Thymus (tissue), 11 donors: ENCODE data around the gene EEA1. TPM values are rescaled to one million over a fixed set of nuclear protein-coding genes. Genes with fewer than 3 reads are reported as not detected.

Source experiments
- DNase-seq, 9 donors: peaks; one replicate each; pipeline ENCODE4 v3.0.0-alpha.2; 2013; ENCODE audit warnings: low spot score in 9 of 9, low read depth in 6 of 9, missing footprints in 1 of 9
- H3K27ac ChIP-seq, 2 donors: one replicate each; pipeline ENCODE4 v1.5.1; 2013; ENCODE audit warnings: control low read depth in 1 of 2, low read depth in 1 of 2, low read length in 1 of 2, mild to moderate bottlenecking in 1 of 2, moderate library complexity in 1 of 2
- H3K27me3 ChIP-seq, 2 donors: one replicate each; pipeline ENCODE4 v1.5.1; 2013; ENCODE audit warnings: low read length in 1 of 2; ENCODE audit not compliant: control insufficient read depth in 2 of 2, insufficient read depth in 1 of 2
- H3K36me3 ChIP-seq, 2 donors: one replicate each; pipeline ENCODE4 v1.5.1; 2013; ENCODE audit warnings: low read length in 1 of 2, mild to moderate bottlenecking in 1 of 2, moderate library complexity in 1 of 2; ENCODE audit not compliant: control insufficient read depth in 2 of 2, insufficient read depth in 2 of 2
- H3K4me1 ChIP-seq, 2 donors: one replicate each; pipeline ENCODE4 v1.5.1; 2013; ENCODE audit warnings: low read length in 2 of 2; ENCODE audit not compliant: control insufficient read depth in 2 of 2, insufficient read depth in 2 of 2
- H3K4me3 ChIP-seq, 2 donors: one replicate each; pipeline ENCODE4 v1.5.1; 2013; ENCODE audit warnings: low read length in 2 of 2, control low read depth in 1 of 2, mild to moderate bottlenecking in 1 of 2
- H3K9me3 ChIP-seq, 2 donors: one replicate each; pipeline ENCODE4 v1.5.1; 2013; ENCODE audit warnings: low read length in 1 of 2, mild to moderate bottlenecking in 1 of 2; ENCODE audit not compliant: control insufficient read depth in 2 of 2, insufficient read depth in 1 of 2
- WGBS: extraction: QIAGEN DNeasy Blood & Tissue Kit; methylation state at CpG from one replicate; pipeline ENCODE4 v1.1.7; 2013; 5-methylcytosine and 5-hydroxymethylcytosine counted together
- polyA plus RNA-seq: library from polyadenylated mRNA; stranded (reverse); fragments of 200-250 nt; gene quantifications from one replicate; pipeline ENCODE4 v1.2.3, GENCODE V29; 2013
- total RNA-seq: library from RNA; stranded (reverse); fragments of 120-200 nt; gene quantifications from one replicate; pipeline ENCODE4 v1.2.4, GENCODE V29; 2013
- donor health status: healthy.

The EEA1 gene
- total and polyA plus RNA-seq, 2 donors = 4.3 to 5.2 TPM

DNA sequence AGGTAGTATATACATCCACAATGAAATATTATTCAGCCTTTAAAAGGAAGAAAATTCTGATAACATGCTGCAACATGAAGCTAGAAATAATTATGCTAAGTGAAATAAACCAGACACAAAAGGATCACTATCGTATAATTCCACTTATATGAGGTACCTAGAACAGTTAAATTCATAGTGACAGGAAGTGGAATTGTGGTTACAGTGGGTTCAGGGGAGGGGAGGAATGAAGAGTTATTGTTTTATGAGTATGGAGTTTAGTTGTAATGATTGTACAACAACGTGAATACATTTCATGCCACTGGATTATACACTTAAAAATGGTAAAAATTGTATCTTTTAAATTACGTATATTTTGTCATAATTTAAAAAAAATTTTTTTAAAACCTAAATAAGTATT, 21.0 kb downstream of the EEA1 start:
- 36% methylated on average over 3 of the region's 3 CpGs for WGBS
- peaks cover 0 to 10% of the 10 kb centered on the region in 2 donors for H3K9me3 ChIP-seq
- no peaks in the 10 kb centered on the region for H3K27me3 ChIP-seq
- no peak overlapping the region for H3K27ac ChIP-seq
- H3K4me1 ChIP-seq = peaks cover 0 to 3% of the 10 kb centered on the region in 2 donors
- no peaks in the 10 kb centered on the region for H3K36me3 ChIP-seq
- H3K4me3 ChIP-seq = no peak overlapping the region
- DNase-seq = peak in 7 of 9 donors; percentile 32 to 73 (median 54)

DNA sequence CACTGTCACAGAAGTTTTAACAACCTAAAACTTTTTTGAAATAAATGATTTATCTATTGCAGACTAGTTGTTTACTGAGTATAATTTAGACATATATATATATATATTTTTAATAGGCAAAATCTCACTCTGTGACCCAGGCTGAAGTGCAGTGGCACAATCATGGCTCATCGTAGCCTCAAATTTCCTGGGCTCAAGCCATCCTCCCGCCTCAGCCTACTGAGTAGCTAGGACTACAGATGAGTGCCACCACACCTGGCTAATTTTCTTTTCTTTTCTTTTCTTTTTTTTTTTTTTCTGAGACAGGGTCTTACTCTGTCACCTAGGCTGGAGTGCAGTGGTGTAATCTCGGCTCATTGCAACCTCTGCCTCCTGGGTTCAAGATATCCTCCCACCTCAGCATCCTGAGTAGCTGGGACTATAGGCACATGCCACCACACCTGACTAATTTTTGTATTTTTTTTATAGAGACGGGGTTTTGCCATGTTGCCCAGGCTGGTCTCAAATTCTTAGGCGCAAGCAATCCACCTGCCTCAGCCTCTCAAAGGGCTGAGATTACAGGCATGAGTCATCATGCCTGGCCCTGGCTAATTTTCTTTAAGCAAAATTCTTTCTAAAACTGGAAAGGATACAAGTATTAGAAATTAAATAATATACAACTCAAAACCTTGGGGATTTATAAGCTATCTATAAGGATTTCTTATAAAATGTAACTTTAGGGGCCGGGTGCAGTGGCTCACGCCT, 23.1 kb downstream of the EEA1 start:
- WGBS = 83% methylated on average over 7 of the region's 7 CpGs
- H3K27me3 ChIP-seq = no peaks in the 10 kb centered on the region
- DNase-seq = no peak
- H3K36me3 ChIP-seq = no peaks in the 10 kb centered on the region
- peaks cover 0 to 10% of the 10 kb centered on the region in 2 donors for H3K9me3 ChIP-seq
- no peak overlapping the region for H3K4me3 ChIP-seq
- H3K27ac ChIP-seq = no peak overlapping the region
- H3K4me1 ChIP-seq = peaks cover 0 to 3% of the 10 kb centered on the region in 2 donors

DNA sequence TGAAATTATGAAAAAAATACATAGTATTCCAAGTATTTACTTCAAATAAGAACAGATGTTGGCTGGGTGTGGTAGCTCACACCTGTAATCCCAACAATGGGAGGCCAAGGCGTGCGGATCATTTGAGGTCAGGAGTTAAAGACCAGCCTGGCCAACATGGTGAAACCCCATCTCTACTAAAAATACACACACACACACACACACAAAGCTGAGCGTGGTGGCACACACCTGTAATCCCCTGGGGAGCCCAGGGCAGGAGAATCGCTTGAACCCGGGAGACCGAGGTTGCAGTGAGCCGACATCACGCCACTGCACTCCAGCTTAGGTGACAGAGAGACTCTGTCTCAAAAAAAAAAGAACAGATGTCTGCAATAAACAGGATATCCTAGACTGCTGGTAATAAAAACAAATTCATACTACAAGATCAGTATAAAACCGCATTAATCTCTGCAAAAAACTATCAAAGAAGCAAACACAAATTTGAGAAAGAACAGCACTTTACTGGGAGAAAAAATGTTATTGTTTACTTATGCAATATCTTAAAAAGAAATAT, 23.8 kb downstream of the EEA1 start:
- H3K9me3 ChIP-seq = peaks cover 0 to 10% of the 10 kb centered on the region in 2 donors
- H3K27me3 ChIP-seq = no peaks in the 10 kb centered on the region
- DNase-seq = no peak
- H3K27ac ChIP-seq = no peak overlapping the region
- 88% methylated on average over 9 of the region's 9 CpGs for WGBS
- H3K36me3 ChIP-seq = no peaks in the 10 kb centered on the region
- no peak overlapping the region for H3K4me3 ChIP-seq
- peaks cover 0 to 3% of the 10 kb centered on the region in 2 donors for H3K4me1 ChIP-seq

DNA sequence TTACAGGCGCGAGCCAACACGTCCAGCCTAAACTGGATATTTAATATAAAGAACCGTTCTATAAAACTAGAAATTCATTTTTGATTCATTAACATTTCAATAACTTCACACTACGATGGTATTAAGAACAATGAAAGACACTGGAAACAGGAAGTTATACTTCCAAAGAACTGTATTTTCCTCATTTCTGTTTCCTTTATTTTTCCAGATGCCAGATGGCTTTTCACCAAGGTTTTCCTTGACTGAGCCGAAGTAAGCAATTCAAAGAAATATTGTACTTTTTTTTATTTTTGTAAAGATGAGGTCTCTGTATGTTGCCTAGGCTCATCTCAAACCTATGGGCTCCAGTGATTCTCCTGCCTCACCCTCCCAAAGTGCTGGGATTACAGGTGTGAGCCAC, 28.2 kb downstream of the EEA1 start:
- Histone ChIP-seq H3K4me1 (no peaks in the 10 kb centered on the region), H3K27me3 (no peaks in the 10 kb centered on the region), H3K27ac (no peak overlapping the region), H3K36me3 (no peaks in the 10 kb centered on the region), H3K4me3 (no peak overlapping the region), H3K9me3 (no peaks in the 10 kb centered on the region)
- DNase-seq = no peak
- 96% methylated on average over 6 of the region's 6 CpGs for WGBS

DNA sequence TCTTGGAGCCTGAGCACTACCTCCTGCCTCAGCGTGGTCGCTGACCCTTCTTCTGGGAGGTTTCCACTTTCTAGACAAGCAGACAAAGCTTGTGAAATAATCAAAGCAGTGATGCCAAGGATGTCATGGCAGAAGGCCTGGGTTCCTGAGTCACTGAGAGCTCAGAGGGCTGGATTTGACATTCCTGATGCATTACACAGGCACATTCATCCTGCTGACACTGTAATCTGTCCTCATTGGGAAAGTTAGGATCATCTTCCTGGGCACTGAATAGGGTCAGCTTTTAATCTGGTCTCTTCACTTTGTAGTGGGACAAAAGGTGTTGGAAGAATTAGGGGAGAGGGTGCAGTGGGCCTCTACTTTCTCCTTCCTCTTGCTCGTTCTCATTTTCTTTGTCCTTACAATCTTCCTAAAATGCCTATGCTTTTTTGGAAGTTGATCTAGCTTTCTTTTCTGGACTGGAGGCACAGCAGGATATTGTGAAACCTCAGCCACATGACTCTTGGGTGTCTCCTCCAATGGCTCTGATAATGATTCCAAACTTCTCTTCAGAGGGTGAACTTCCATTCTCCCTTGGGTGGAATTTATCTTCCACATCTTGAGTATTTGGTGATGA, 29.6 kb downstream of the EEA1 start:
- Histone ChIP-seq H3K27me3 (no peaks in the 10 kb centered on the region), H3K27ac (peak overlapping the region in 1 of 2 donors; percentile 13), H3K9me3 (no peaks in the 10 kb centered on the region), H3K4me3 (no peak overlapping the region), H3K4me1 (no peaks in the 10 kb centered on the region), H3K36me3 (no peaks in the 10 kb centered on the region)
- 92% methylated on average over 3 of the region's 3 CpGs for WGBS
- no peak for DNase-seq

DNA sequence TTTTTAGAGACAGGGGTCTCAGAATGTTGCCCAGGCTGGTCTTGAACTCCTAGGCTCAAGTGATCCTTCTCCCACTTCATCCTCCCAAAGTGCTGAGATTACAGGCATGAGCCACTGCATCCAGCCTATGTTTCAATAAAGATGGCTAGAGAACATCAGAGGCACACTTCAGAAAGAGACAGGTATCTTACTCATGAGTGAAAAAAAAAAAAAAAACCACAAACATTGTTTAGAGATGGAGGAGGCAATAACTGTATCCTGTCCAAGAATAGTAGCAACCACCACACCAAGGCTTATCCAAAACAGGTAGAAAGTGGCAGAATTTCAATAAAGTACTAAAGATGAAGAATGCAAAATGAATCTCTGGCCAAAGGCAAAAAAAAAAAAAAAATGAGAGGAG, 30.3 kb downstream of the EEA1 start:
- H3K4me3 ChIP-seq = no peak overlapping the region
- no peak overlapping the region for H3K27ac ChIP-seq

DNA sequence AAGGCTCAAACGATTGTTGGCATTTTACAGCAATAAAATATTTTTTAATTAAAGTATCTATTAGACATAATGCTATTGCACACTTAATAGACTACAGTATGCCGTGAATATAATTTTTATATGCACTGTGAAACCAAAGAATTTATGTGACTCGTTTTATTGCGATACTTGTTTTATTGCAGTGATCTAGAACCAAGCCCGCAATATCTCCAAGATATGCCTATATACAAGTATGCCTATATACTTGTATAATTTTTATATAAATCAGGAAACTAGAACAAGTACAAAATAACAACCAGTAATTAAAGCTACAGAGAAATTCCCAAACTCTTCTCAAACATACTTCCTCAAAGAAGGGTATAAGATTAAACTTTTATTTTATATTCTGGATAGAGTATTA, 31.3 kb downstream of the EEA1 start:
- H3K4me3 ChIP-seq = no peak overlapping the region
- H3K36me3 ChIP-seq = no peaks in the 10 kb centered on the region
- over 99% methylated on average over 5 of the region's 5 CpGs for WGBS
- H3K27ac ChIP-seq = no peak overlapping the region
- DNase-seq = no peak
- H3K9me3 ChIP-seq = no peaks in the 10 kb centered on the region
- H3K4me1 ChIP-seq = no peaks in the 10 kb centered on the region
- H3K27me3 ChIP-seq = no peaks in the 10 kb centered on the region

More for the DNA sequence above, 30.3 kb downstream of the EEA1 start:
- Histone ChIP-seq H3K36me3 (no peaks in the 10 kb centered on the region), H3K9me3 (no peaks in the 10 kb centered on the region), H3K27me3 (no peaks in the 10 kb centered on the region), H3K4me1 (no peaks in the 10 kb centered on the region)
- DNase-seq = no peak

DNA sequence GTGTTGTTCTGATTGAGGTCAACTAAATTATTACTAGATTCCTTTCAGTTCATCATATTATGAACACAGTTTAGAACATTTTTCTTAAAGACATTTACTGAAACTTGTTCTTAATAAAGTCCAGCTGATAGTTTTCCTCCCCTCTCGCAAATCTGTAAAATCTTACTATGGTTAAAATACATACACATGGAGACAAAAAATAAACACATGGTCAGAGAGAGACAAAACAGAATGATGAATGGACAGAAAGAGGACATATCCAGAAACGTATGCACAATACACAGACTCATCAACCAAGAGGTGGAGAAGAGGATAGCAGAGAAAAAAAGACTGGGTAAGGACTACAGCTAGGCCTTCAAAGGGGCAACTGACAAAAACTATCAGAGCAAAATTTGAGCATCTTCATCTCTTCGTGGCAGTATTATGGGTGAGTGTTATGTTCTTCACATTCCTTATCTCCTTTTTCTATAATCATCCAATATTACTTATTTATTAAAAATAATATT, 38.4 kb downstream of the EEA1 start:
- Histone ChIP-seq H3K27ac (no peak overlapping the region), H3K36me3 (peaks cover 0 to 2% of the 10 kb centered on the region in 2 donors), H3K4me1 (no peaks in the 10 kb centered on the region), H3K4me3 (no peak overlapping the region), H3K9me3 (no peaks in the 10 kb centered on the region), H3K27me3 (no peaks in the 10 kb centered on the region)
- no peak for DNase-seq
- 97% methylated on average over 3 of the region's 3 CpGs for WGBS

DNA sequence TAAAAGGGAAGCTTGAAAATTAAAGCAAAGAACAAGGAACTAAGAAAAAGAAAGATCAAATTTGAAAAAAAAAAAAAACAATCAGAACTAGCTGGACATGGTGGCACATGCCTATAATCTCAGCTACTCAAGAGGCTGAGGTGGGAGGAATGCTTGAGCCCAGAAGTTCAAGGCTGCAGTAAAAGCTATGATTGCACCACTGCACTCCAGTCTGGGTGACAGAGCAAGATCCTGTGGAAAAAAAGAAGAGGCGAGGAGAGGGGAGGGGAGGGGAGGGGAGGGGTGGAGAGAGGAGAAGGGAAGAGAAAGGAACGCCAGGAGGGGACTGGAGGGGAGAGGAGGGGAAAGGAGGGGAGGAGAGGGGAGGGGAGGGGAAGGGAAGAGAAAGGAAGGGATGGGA, 43.0 kb downstream of the EEA1 start:
- Histone ChIP-seq H3K27me3 (no peaks in the 10 kb centered on the region), H3K36me3 (peaks cover 0 to 6% of the 10 kb centered on the region in 2 donors), H3K27ac (no peak overlapping the region), H3K9me3 (no peaks in the 10 kb centered on the region), H3K4me3 (no peak overlapping the region), H3K4me1 (no peaks in the 10 kb centered on the region)
- WGBS = 100% methylated on average over 1 of the region's 2 CpGs
- no peak for DNase-seq
